GM23338 (cell line): ENCODE measurements around the gene DUSP11. TPM values are rescaled to one million over a fixed set of nuclear protein-coding genes. Genes with fewer than 3 reads are reported as not detected.

Experiments
- ATAC-seq: fragments of 200-7000 bp; cut with Tn5 transposase; 3 replicates; pipeline ENCODE4 v1.9.1; 2020
- DNase-seq: peaks from one replicate; pipeline ENCODE4 v3.0.0-alpha.2; 2015; ENCODE audit warnings: low spot score
- H2AFZ ChIP-seq: fragments of 200-600 bp; sonication (generic); 2 replicates; pipeline ENCODE4 v1.8.0; 2016; ENCODE audit warnings: antibody characterized with exemption, mild to moderate bottlenecking, moderate library complexity
- H3F3A ChIP-seq: fragments of 200-600 bp; sonication (generic); replicated peaks from 2 replicates; pipeline ENCODE4 v1.8.0; 2017; ENCODE audit warnings: antibody characterized with exemption, mixed run types, low read depth
- H3K27ac ChIP-seq: fragments of 200-600 bp; sonication (generic); 2 replicates; pipeline ENCODE4 v1.6.1; 2016; ENCODE audit warnings: low read depth
- H3K27me3 ChIP-seq: fragments of 200-600 bp; sonication (generic); 2 replicates; pipeline ENCODE4 v1.8.0; 2016; ENCODE audit warnings: mild to moderate bottlenecking, mixed run types, moderate library complexity; ENCODE audit not compliant: insufficient read depth
- H3K36me3 ChIP-seq: fragments of 200-600 bp; sonication (generic); 2 replicates; pipeline ENCODE4 v1.8.0; 2016; ENCODE audit warnings: mild to moderate bottlenecking; ENCODE audit not compliant: insufficient read depth
- H3K4me1 ChIP-seq: fragments of 200-600 bp; sonication (generic); 2 replicates; pipeline ENCODE4 v1.8.0; 2016; ENCODE audit warnings: mild to moderate bottlenecking, moderate library complexity; ENCODE audit not compliant: insufficient read depth
- H3K4me2 ChIP-seq: fragments of 200-600 bp; sonication (generic); 2 replicates; pipeline ENCODE4 v1.7.1; 2017; ENCODE audit warnings: mixed run types
- H3K4me3 ChIP-seq: fragments of 200-600 bp; sonication (generic); 2 replicates; pipeline ENCODE4 v1.6.1; 2016; ENCODE audit warnings: mixed run types
- H3K79me2 ChIP-seq: fragments of 200-600 bp; sonication (generic); replicated peaks from 2 replicates; pipeline ENCODE4 v1.8.0; 2017; ENCODE audit warnings: mild to moderate bottlenecking; ENCODE audit not compliant: insufficient read depth
- H3K9me2 ChIP-seq: fragments of 200-600 bp; sonication (generic); 2 replicates; pipeline ENCODE4 v1.8.0; 2017; ENCODE audit not compliant: insufficient read depth
- H4K20me1 ChIP-seq: fragments of 200-600 bp; sonication (generic); replicated peaks from 2 replicates; pipeline ENCODE4 v1.8.0; 2017; ENCODE audit warnings: mild to moderate bottlenecking; ENCODE audit not compliant: insufficient read depth
- H3K27ac Mint-ChIP-seq: 2 replicates; pipeline ENCODE4 v1.8.0; 2020; ENCODE audit warnings: inconsistent platforms, mild to moderate bottlenecking, moderate library complexity, mixed read lengths
- H3K27me3 Mint-ChIP-seq: 3 replicates; pipeline ENCODE4 v1.8.0; 2022; ENCODE audit warnings: low read depth, mild to moderate bottlenecking, moderate library complexity, mixed read lengths, inconsistent platforms; ENCODE audit not compliant: insufficient read depth, poor library complexity
- H3K36me3 Mint-ChIP-seq: 3 replicates; pipeline ENCODE4 v1.8.0; 2021; ENCODE audit warnings: low read depth, mild to moderate bottlenecking, inconsistent platforms, moderate library complexity, mixed read lengths
- H3K4me1 Mint-ChIP-seq: 3 replicates; pipeline ENCODE4 v1.8.0; 2020; ENCODE audit warnings: mild to moderate bottlenecking, inconsistent platforms, mixed read lengths
- H3K4me3 Mint-ChIP-seq: 3 replicates; pipeline ENCODE4 v1.8.0; 2021; ENCODE audit warnings: moderate library complexity, mild to moderate bottlenecking, inconsistent platforms, mixed read lengths
- H3K9me3 Mint-ChIP-seq: 3 replicates; pipeline ENCODE4 v1.8.0; 2020; ENCODE audit warnings: moderate library complexity, mild to moderate bottlenecking, inconsistent platforms, mixed read lengths
- EZH2 ChIP-seq: fragments of 200-600 bp; sonication (generic); IDR thresholded peaks from one replicate; pipeline ENCODE4 v1.8.0; 2017; ENCODE audit warnings: antibody characterized with exemption, mild to moderate bottlenecking, low read depth; ENCODE audit not compliant: unreplicated experiment
- polyA plus RNA-seq: library from polyadenylated mRNA; unstranded; fragments of >200 nt; fragmentation: Nextera tagmentation; extraction: Ambion mirVana; gene quantifications from 2 replicates; pipeline ENCODE4 v1.2.1, GENCODE V29; 2016
- total RNA-seq: library from RNA; depleted of rRNA; stranded (reverse); fragments of >200 nt; shearing (Covaris generic); gene quantifications from 2 replicates; pipeline ENCODE4 v1.2.3, GENCODE V29; 2014
- TF ChIP-seq, protein P1 (sequence below): IDR thresholded peaks from one replicate; pipeline ENCODE4 v1.6.1; 2018; ENCODE audit warnings: antibody characterized with exemption; ENCODE audit not compliant: unreplicated experiment
- TF ChIP-seq, protein P2 (sequence below): fragments of 250-450 bp; sonication (Bioruptor Pico); IDR thresholded peaks from 2 replicates; pipeline ENCODE4 v1.5.0; 2020; ENCODE audit warnings: mild to moderate bottlenecking, moderate library complexity

DUSP11 gene
- total and polyA plus RNA-seq, 2 experiments from 2014 or later = 21.0 to 23.3 TPM

GRCh38 chr2:73759904-73760303, 20.0 kb downstream of the DUSP11 start:
- peaks cover 40% of the 10 kb centered on the region for H3K36me3 Mint-ChIP-seq
- no peak overlapping the region for H3K4me2 ChIP-seq
- ATAC-seq = no peak

More at GRCh38 chr2:73759904-73760303, 20.0 kb downstream of the DUSP11 start:
- Histone ChIP-seq H3K9me2 (no peaks in the 10 kb centered on the region), H2AFZ (no peak overlapping the region), H3K79me2 (no peaks in the 10 kb centered on the region), H3F3A (no peaks in the 10 kb centered on the region), H3K27ac (no peak overlapping the region), H3K27me3 (no peaks in the 10 kb centered on the region), H3K4me3 (no peak overlapping the region), H3K36me3 (peaks cover 16% of the 10 kb centered on the region), H4K20me1 (peaks cover 3% of the 10 kb centered on the region; the same call in 1 of the 2 replicates), H3K4me1 (no peaks in the 10 kb centered on the region)
- H3K9me3 Mint-ChIP-seq = peaks cover 13% of the 10 kb centered on the region
- H3K4me3 Mint-ChIP-seq = no peak overlapping the region
- no peaks in the 10 kb centered on the region for H3K4me1 Mint-ChIP-seq
- no peaks in the 10 kb centered on the region for H3K27me3 Mint-ChIP-seq
- no peak overlapping the region for H3K27ac Mint-ChIP-seq
- TF ChIP-seq, protein P1, sequence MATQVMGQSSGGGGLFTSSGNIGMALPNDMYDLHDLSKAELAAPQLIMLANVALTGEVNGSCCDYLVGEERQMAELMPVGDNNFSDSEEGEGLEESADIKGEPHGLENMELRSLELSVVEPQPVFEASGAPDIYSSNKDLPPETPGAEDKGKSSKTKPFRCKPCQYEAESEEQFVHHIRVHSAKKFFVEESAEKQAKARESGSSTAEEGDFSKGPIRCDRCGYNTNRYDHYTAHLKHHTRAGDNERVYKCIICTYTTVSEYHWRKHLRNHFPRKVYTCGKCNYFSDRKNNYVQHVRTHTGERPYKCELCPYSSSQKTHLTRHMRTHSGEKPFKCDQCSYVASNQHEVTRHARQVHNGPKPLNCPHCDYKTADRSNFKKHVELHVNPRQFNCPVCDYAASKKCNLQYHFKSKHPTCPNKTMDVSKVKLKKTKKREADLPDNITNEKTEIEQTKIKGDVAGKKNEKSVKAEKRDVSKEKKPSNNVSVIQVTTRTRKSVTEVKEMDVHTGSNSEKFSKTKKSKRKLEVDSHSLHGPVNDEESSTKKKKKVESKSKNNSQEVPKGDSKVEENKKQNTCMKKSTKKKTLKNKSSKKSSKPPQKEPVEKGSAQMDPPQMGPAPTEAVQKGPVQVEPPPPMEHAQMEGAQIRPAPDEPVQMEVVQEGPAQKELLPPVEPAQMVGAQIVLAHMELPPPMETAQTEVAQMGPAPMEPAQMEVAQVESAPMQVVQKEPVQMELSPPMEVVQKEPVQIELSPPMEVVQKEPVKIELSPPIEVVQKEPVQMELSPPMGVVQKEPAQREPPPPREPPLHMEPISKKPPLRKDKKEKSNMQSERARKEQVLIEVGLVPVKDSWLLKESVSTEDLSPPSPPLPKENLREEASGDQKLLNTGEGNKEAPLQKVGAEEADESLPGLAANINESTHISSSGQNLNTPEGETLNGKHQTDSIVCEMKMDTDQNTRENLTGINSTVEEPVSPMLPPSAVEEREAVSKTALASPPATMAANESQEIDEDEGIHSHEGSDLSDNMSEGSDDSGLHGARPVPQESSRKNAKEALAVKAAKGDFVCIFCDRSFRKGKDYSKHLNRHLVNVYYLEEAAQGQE = no peak
- TF ChIP-seq, protein P2, sequence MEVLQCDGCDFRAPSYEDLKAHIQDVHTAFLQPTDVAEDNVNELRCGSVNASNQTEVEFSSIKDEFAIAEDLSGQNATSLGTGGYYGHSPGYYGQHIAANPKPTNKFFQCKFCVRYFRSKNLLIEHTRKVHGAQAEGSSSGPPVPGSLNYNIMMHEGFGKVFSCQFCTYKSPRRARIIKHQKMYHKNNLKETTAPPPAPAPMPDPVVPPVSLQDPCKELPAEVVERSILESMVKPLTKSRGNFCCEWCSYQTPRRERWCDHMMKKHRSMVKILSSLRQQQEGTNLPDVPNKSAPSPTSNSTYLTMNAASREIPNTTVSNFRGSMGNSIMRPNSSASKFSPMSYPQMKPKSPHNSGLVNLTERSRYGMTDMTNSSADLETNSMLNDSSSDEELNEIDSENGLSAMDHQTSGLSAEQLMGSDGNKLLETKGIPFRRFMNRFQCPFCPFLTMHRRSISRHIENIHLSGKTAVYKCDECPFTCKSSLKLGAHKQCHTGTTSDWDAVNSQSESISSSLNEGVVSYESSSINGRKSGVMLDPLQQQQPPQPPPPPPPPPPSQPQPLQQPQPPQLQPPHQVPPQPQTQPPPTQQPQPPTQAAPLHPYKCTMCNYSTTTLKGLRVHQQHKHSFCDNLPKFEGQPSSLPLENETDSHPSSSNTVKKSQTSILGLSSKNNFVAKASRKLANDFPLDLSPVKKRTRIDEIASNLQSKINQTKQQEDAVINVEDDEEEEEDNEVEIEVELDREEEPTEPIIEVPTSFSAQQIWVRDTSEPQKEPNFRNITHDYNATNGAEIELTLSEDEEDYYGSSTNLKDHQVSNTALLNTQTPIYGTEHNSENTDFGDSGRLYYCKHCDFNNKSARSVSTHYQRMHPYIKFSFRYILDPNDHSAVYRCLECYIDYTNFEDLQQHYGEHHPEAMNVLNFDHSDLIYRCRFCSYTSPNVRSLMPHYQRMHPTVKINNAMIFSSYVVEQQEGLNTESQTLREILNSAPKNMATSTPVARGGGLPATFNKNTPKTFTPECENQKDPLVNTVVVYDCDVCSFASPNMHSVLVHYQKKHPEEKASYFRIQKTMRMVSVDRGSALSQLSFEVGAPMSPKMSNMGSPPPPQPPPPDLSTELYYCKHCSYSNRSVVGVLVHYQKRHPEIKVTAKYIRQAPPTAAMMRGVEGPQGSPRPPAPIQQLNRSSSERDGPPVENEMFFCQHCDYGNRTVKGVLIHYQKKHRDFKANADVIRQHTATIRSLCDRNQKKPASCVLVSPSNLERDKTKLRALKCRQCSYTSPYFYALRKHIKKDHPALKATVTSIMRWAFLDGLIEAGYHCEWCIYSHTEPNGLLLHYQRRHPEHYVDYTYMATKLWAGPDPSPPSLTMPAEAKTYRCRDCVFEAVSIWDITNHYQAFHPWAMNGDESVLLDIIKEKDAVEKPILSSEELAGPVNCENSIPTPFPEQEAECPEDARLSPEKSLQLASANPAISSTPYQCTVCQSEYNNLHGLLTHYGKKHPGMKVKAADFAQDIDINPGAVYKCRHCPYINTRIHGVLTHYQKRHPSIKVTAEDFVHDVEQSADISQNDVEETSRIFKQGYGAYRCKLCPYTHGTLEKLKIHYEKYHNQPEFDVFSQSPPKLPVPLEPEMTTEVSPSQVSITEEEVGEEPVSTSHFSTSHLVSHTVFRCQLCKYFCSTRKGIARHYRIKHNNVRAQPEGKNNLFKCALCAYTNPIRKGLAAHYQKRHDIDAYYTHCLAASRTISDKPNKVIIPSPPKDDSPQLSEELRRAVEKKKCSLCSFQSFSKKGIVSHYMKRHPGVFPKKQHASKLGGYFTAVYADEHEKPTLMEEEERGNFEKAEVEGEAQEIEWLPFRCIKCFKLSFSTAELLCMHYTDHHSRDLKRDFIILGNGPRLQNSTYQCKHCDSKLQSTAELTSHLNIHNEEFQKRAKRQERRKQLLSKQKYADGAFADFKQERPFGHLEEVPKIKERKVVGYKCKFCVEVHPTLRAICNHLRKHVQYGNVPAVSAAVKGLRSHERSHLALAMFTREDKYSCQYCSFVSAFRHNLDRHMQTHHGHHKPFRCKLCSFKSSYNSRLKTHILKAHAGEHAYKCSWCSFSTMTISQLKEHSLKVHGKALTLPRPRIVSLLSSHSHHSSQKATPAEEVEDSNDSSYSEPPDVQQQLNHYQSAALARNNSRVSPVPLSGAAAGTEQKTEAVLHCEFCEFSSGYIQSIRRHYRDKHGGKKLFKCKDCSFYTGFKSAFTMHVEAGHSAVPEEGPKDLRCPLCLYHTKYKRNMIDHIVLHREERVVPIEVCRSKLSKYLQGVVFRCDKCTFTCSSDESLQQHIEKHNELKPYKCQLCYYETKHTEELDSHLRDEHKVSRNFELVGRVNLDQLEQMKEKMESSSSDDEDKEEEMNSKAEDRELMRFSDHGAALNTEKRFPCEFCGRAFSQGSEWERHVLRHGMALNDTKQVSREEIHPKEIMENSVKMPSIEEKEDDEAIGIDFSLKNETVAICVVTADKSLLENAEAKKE = no peak
- TF ChIP-seq EZH2 = no peak
- no peak for DNase-seq
